ENCODE results near the gene TRPM8. TPM values are rescaled to one million over a fixed set of nuclear protein-coding genes. Genes with fewer than 3 reads are reported as not detected.

Gene TRPM8
- total RNA-seq, 3 donors from 2014 or later (not counting 1 experiment from before 2014, with no cell fraction given), result not detected

- Histone ChIP-seq H3K4me1 (ENCODE audit: control insufficient read depth, insufficient read depth, low read length) (peaks cover 2% of the 10 kb centered on the region), H3K9me3 (ENCODE audit: control insufficient read depth, insufficient read depth, low read length) (no peaks in the 10 kb centered on the region), H3K36me3 (ENCODE audit: control insufficient read depth, insufficient read depth, low read length) (no peaks in the 10 kb centered on the region), H3K27ac (ENCODE audit: low read length) (no peak overlapping the region), H3K27me3 (ENCODE audit: control insufficient read depth, insufficient read depth, low read length) (no peaks in the 10 kb centered on the region), H3K4me3 (ENCODE audit: low read length) (no peak overlapping the region)
- Mint-ChIP-seq H3K27ac (no peak overlapping the region), H3K9me3 (no peaks in the 10 kb centered on the region), H3K4me3 (no peak overlapping the region), H3K4me1 (peaks cover 0 to 7% of the 10 kb centered on the region in 2 donors), H3K27me3 (ENCODE audit: low read depth in 2 of 2) (peaks cover 36 to 46% of the 10 kb centered on the region in 2 donors), H3K36me3 (no peaks in the 10 kb centered on the region)
- WGBS (ENCODE audit: insufficient coverage), result 89% methylated on average over 4 of the region's 4 CpGs
- TF ChIP-seq, protein P1, sequence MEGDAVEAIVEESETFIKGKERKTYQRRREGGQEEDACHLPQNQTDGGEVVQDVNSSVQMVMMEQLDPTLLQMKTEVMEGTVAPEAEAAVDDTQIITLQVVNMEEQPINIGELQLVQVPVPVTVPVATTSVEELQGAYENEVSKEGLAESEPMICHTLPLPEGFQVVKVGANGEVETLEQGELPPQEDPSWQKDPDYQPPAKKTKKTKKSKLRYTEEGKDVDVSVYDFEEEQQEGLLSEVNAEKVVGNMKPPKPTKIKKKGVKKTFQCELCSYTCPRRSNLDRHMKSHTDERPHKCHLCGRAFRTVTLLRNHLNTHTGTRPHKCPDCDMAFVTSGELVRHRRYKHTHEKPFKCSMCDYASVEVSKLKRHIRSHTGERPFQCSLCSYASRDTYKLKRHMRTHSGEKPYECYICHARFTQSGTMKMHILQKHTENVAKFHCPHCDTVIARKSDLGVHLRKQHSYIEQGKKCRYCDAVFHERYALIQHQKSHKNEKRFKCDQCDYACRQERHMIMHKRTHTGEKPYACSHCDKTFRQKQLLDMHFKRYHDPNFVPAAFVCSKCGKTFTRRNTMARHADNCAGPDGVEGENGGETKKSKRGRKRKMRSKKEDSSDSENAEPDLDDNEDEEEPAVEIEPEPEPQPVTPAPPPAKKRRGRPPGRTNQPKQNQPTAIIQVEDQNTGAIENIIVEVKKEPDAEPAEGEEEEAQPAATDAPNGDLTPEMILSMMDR (IDR thresholded peaks at IDR 0.05), result no peak
- ATAC-seq, result no peak
- intact Hi-C loops (cut with micrococcal nuclease), result no loop called here
- DNase-seq, result no peak
Observed at GRCh38 chr2:233901884-233902283, 15.3 kb upstream of the TRPM8 start.

- Mint-ChIP-seq H3K36me3 (no peaks in the 10 kb centered on the region), H3K9me3 (peaks cover 0 to 3% of the 10 kb centered on the region in 2 donors), H3K27me3 (ENCODE audit: low read depth in 2 of 2) (peaks cover 36 to 38% of the 10 kb centered on the region in 2 donors), H3K4me1 (no peaks in the 10 kb centered on the region), H3K27ac (no peak overlapping the region), H3K4me3 (no peak overlapping the region)
- WGBS (ENCODE audit: insufficient coverage), result 96% methylated on average over 4 of the region's 4 CpGs
- Histone ChIP-seq H3K4me3 (ENCODE audit: low read length) (no peak overlapping the region), H3K9me3 (ENCODE audit: control insufficient read depth, insufficient read depth, low read length) (no peaks in the 10 kb centered on the region), H3K4me1 (ENCODE audit: control insufficient read depth, insufficient read depth, low read length) (no peaks in the 10 kb centered on the region), H3K36me3 (ENCODE audit: control insufficient read depth, insufficient read depth, low read length) (no peaks in the 10 kb centered on the region), H3K27ac (ENCODE audit: low read length) (no peak overlapping the region), H3K27me3 (ENCODE audit: control insufficient read depth, insufficient read depth, low read length) (no peaks in the 10 kb centered on the region)
- ATAC-seq (no peak), DNase-seq (no peak)
- intact Hi-C loops (cut with micrococcal nuclease), result no loop called here
- TF ChIP-seq, protein P1 (IDR thresholded peaks at IDR 0.05), result no peak
Observed at GRCh38 chr2:233905945-233906344, 11.2 kb upstream of the TRPM8 start.

DNA sequence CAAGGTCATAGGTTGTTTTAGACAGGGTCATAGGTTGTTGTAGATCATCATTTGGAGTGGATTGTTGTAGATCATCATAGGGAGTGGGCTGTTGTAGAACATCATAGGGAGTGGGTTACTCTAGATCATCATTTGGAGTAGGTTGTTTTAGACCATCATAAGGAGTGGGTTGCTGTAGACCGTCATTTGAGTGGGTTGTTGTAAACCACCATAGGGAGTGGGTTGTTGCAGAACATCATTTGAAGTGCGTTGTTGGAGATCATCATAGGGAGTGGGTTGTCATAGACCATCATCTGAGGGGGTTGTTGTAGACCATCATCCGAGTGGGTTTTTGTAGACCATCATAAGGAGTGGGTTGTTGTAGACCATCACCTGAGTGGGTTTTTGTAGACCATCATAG lies 9.5 kb upstream of the TRPM8 start:
- H3K27ac Mint-ChIP-seq, result no peak overlapping the region
- no peaks in the 10 kb centered on the region for H3K36me3 Mint-ChIP-seq
- peaks cover 0 to 3% of the 10 kb centered on the region in 2 donors for H3K9me3 Mint-ChIP-seq
- H3K27ac ChIP-seq (ENCODE audit: low read length), result no peak overlapping the region
- TF ChIP-seq, protein P1 (IDR thresholded peaks at IDR 0.05), result no peak
- no peaks in the 10 kb centered on the region for H3K4me1 Mint-ChIP-seq
- no peaks in the 10 kb centered on the region for H3K36me3 ChIP-seq (ENCODE audit: control insufficient read depth, insufficient read depth, low read length)
- peaks cover 36 to 44% of the 10 kb centered on the region in 2 donors for H3K27me3 Mint-ChIP-seq (ENCODE audit: low read depth in 2 of 2)
- intact Hi-C loops (cut with micrococcal nuclease), result no loop called here
- DNase-seq, result no peak
- no peak for ATAC-seq
- H3K4me3 Mint-ChIP-seq, result no peak overlapping the region
- H3K4me3 ChIP-seq (ENCODE audit: low read length), result no peak overlapping the region
- no peaks in the 10 kb centered on the region for H3K9me3 ChIP-seq (ENCODE audit: control insufficient read depth, insufficient read depth, low read length)
- H3K4me1 ChIP-seq (ENCODE audit: control insufficient read depth, insufficient read depth, low read length), result no peaks in the 10 kb centered on the region
- no peaks in the 10 kb centered on the region for H3K27me3 ChIP-seq (ENCODE audit: control insufficient read depth, insufficient read depth, low read length)
- 84% methylated on average over 3 of the region's 3 CpGs for WGBS (ENCODE audit: insufficient coverage)

All from natural killer cell (primary cell).